T-helper 9 cell (primary cell): ENCODE measurements around the gene WBP2.
"Not testable (repeated sequence)": the region's sequence is repeated elsewhere in the genome, so short reads cannot be mapped to it uniquely, and the experiment has no call there.

ENCODE experiments used
- DNase-seq: peaks from one replicate; pipeline ENCODE4 v3.0.0-alpha.2; 2020

WBP2 gene

GRCh38 chr17:75865404-75866188 lies 10.5 kb upstream of the WBP2 start:
- not testable (repeated sequence) for DNase-seq

GRCh38 chr17:75864887-75865286 lies 9.8 kb upstream of the WBP2 start:
- not testable (repeated sequence) for DNase-seq

- DNase-seq = no peak
Observed at GRCh38 chr17:75864448-75864871, 9.3 kb upstream of the WBP2 start.

DNA sequence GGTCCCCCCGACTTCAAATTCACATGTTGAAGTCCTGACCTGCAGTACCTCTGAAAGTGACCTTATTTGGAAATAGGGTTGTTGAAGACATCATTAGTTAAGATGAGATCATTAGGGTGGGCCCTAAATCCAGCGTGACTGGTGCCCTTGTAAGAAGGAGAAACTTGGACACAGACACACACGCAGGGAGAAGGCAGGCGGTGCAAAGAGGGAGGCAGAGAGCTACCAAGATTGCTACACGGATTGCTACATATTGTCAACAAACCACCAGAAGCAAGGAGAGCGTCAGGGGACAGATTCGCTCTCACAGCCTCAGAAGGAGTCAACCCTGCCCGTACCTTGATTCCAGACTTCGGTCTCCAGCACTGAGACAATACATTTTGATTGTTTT lies 6.8 kb upstream of the WBP2 start:
- DNase-seq = no peak

DNA sequence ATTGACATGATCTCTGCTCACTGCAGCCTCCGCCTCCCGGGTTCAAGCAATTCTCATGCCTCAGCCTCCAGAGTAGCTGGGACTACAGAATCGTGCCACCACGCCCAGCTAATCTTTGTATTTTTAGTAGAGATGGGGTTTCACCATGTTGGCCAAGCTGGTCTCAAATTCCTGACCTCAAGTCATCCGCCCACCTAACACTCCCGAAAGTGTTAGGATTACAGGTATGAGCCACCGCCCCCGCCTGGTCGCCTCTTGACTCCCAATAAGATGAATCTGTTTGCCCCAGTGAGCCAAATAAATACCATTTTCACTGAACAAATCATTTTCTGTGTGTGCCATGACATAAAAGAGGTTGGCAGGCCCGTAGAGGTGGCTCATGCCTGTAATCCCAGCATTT lies 4.2 kb upstream of the WBP2 start:
- DNase-seq = not testable (repeated sequence)

GRCh38 chr17:75856062-75856756 lies 1.1 kb upstream of the WBP2 start:
- DNase-seq = no peak

GRCh38 chr17:75854881-75855309 lies 240 bp downstream of the WBP2 start:
- DNase-seq = no peak

DNA sequence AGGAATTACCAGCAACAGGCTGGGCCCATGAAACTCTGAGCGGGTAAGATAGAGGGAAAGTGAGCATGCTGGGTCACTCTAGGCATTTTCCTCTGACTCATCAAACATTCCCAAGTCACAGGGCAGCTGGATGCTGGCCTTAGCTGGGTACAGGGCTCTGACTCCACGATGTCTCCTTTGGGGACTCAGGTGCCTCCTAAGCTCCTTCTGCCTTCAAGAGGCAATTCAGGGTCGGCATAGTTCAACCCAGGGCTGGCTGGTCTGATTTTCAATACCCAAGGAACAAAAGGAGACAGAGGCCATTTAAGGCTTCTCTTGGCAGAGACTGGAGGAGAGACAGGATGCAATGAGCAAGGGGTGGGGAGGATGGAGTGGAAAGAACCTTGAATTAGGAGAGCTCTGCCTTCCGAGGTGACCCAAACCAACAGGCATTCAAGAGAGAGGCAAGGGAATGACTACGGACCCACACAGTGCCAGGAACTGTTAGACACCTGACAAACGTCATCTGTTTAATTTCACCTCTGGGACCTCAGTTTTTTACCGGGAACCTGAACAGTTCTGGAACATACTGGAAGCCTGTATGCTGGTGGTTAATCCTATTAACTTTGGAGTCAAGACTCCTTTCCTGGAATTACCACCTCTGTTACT lies 910 bp downstream of the WBP2 start:
- no peak for DNase-seq

- DNase-seq = no peak
Observed at GRCh38 chr17:75853433-75853832, 1.7 kb downstream of the WBP2 start.

DNA sequence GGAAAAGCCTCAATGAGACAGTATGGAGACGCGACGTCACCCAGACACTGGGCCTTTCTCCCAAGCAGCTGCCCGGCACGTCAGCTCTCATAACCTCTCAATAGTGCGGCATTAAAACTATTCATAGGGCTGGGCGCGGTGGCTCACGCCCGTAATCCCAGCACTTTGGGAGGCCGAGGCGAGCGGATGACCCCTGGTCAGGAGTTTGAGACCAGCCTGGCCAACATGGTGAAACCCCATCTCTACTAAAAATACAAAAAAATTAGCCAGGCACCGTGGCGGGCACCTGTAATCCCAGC lies 3.5 kb downstream of the WBP2 start:
- not testable (repeated sequence) for DNase-seq

GRCh38 chr17:75850928-75851692 lies 4.0 kb downstream of the WBP2 start:
- DNase-seq = no peak

- DNase-seq = no peak
Observed at GRCh38 chr17:75849724-75850123, 5.4 kb downstream of the WBP2 start.

DNA sequence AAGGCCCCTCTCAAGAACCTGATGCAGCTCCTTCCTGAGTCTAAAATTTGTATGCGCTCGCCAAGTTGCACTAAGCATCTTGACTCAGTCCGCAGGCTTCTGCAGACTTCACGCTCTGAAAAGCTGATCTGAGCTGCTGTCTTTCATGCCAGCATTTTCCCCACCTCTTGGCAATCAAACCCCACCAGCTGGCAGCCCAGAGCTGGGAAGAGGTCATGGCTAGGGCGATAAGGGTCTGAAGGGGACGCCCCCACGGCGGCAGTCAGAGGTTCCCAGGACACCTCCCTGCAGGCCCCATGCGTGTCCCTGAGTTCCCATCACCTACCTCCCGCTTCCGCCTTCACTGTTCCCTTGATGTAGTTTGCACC lies 5.9 kb downstream of the WBP2 start:
- no peak for DNase-seq

- DNase-seq = peak; percentile 91
Observed at GRCh38 chr17:75848523-75849278, 6.4 kb downstream of the WBP2 start.

- DNase-seq = no peak
Observed at GRCh38 chr17:75847614-75848522, 7.3 kb downstream of the WBP2 start.

DNA sequence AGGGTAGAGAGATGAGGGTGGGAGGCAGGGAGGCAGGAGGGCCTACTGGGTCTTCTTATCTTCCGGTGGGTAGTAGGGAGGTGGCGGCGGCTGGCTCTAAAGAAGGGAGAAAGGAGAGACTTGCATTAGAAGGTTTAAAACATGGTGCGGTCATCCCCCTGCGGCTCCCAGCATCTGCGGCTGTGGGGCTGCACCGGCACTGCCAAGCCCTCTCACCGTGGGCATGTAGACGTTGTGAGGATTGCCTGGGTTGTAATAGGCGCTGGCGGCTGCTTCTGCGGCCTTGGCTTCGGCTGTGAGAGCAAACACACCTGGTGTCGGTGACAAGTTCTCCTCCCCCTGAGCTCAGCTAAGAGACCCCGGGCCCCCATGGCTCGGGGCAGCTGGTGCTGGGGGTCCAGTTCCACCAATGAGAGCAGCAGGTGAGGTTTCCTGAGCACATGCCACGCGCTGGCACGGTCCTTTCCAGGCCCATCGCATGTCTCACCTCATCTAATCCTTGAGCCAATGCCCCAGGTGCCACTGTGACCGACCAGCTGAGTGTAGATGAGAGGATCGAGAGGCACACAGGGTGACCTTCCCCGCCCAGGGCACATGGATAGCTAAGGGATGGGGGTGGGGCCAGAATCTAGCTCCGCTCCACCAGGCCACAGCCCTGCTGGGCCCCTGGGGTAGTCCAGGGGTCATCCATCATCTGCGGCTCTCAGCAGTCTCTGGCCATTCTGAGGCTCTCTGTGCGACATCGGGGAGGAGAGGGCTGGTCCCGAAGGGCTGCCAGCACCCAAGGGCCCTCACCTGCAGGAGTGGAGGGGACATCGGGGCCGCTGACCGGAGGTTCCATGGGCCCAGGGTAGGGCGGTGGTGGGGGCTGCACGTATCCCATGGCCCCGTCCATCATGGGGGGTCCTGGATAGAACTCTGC lies 8.2 kb downstream of the WBP2 start:
- DNase-seq = no peak

- DNase-seq = no peak
Observed at GRCh38 chr17:75845933-75846691, 9.0 kb downstream of the WBP2 start.

- peak; percentile 48 for DNase-seq
Observed at GRCh38 chr17:75845058-75845711, 9.9 kb downstream of the WBP2 start.

- DNase-seq = no peak
Observed at GRCh38 chr17:75844530-75845057, 10.5 kb downstream of the WBP2 start.
